Measurements from ENCODE around the gene TRIP12. TPM values are rescaled to one million over a fixed set of nuclear protein-coding genes. Genes with fewer than 3 reads are reported as not detected.
A peak's percentile ranks its signal among the peaks of the same experiment; 100 is the strongest.

Gene TRIP12
- polyA plus RNA-seq, 2 of the 4 experiments (the other 2 are of a cell fraction), result 103 to 151 TPM

DNA sequence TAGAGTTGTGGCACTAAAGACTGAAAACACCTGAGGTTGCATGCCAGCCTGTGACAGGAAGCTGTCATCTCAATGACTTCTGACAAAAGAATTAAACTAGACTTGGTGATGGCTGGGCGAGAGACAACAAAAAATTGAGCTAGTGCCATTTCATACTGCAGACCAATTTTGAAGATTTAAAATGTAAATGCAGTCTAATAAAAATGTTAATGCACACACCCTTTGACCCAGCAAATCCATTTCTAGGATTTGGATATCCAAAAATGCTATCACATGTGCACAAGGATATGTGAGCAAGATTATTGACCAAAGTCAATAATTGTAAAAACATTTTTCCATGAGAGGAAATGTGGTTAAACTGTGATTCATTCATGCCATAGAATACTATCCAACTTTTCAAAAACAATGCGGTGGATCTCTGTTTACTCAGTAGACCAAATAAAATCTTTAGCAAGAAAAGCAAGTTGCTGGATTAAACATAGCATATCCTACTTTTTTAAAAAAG lies 6.1 kb upstream of the TRIP12 start:
- Histone ChIP-seq H3K27ac (no peak overlapping the region), H3K9me3 (no peaks in the 10 kb centered on the region), H3K4me3 (no peak overlapping the region), H3K4me2 (peak overlapping the region; percentile 57), H3K4me1 (peaks cover 28% of the 10 kb centered on the region)
- TF ChIP-seq JUNB (IDR thresholded peaks at IDR 0.05) (no peak), RCOR1 (IDR thresholded peaks at IDR 0.05; ENCODE audit: low read depth, low read length) (no peak), NFE2L2 (conservative IDR thresholded peaks at IDR 0.05; ENCODE audit: low read length) (no peak), MYC (IDR thresholded peaks at IDR 0.05; ENCODE audit: borderline replicate concordance, low read length) (no peak), HOXB13 (CRISPR knock-in tag; IDR thresholded peaks at IDR 0.05; ENCODE audit: low read depth) (no peak), CTCF (IDR thresholded peaks at IDR 0.05) (no peak), HOXB5 (CRISPR knock-in tag; IDR thresholded peaks at IDR 0.05) (no peak), HEYL (CRISPR knock-in tag; IDR thresholded peaks at IDR 0.05) (no peak), HDAC2 (IDR thresholded peaks at IDR 0.05) (no peak)
- TF ChIP-seq, protein P1, sequence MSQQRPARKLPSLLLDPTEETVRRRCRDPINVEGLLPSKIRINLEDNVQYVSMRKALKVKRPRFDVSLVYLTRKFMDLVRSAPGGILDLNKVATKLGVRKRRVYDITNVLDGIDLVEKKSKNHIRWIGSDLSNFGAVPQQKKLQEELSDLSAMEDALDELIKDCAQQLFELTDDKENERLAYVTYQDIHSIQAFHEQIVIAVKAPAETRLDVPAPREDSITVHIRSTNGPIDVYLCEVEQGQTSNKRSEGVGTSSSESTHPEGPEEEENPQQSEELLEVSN (IDR thresholded peaks at IDR 0.05; ENCODE audit: borderline replicate concordance, low read depth), result no peak
- TF ChIP-seq, protein P2, sequence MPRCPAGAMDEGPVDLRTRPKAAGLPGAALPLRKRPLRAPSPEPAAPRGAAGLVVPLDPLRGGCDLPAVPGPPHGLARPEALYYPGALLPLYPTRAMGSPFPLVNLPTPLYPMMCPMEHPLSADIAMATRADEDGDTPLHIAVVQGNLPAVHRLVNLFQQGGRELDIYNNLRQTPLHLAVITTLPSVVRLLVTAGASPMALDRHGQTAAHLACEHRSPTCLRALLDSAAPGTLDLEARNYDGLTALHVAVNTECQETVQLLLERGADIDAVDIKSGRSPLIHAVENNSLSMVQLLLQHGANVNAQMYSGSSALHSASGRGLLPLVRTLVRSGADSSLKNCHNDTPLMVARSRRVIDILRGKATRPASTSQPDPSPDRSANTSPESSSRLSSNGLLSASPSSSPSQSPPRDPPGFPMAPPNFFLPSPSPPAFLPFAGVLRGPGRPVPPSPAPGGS (IDR thresholded peaks at IDR 0.05), result no peak
- CTCF ChIA-PET, result interaction anchor here (1.1 kb wide), 1 partner anchor 81 kb away, joined by 3 read pairs; no protein-coding TSS in a partner anchor
- no peak for FAIRE-seq
- WGBS (ENCODE audit: missing lambda C conversion rate), result 25% methylated on average over 2 of the region's 2 CpGs
- no peak for DNase-seq (ENCODE audit: low read depth in 1 of 2, low spot score in 1 of 2)
- peak in 1 of 2 experiments; percentile 39; a peak in 1 of 6 replicates for ATAC-seq
- POLR2A ChIA-PET, result interaction anchor here (0.7 kb wide), 1 partner anchor 15 kb away, joined by 4 read pairs; no protein-coding TSS in a partner anchor

GRCh38 chr2:229925201-229925600 lies 3.4 kb upstream of the TRIP12 start:
- POLR2A ChIA-PET, result no interaction called here
- no peak overlapping the region for H3K4me3 ChIP-seq
- TF ChIP-seq ESRRA (IDR thresholded peaks at IDR 0.05; ENCODE audit: borderline replicate concordance, low read length), result no peak
- TF ChIP-seq NR3C1 (IDR thresholded peaks at IDR 0.05), result no peak
- no peak for TF ChIP-seq EP300 (IDR thresholded peaks at IDR 0.05)
- TF ChIP-seq GATA3 (IDR thresholded peaks at IDR 0.05; ENCODE audit: borderline replicate concordance), result no peak
- TF ChIP-seq, protein P3, sequence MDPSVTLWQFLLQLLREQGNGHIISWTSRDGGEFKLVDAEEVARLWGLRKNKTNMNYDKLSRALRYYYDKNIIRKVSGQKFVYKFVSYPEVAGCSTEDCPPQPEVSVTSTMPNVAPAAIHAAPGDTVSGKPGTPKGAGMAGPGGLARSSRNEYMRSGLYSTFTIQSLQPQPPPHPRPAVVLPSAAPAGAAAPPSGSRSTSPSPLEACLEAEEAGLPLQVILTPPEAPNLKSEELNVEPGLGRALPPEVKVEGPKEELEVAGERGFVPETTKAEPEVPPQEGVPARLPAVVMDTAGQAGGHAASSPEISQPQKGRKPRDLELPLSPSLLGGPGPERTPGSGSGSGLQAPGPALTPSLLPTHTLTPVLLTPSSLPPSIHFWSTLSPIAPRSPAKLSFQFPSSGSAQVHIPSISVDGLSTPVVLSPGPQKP (IDR thresholded peaks at IDR 0.05; ENCODE audit: low read depth, low read length), result no peak
- no peak for TF ChIP-seq FOSL2 (IDR thresholded peaks at IDR 0.05)
- TF ChIP-seq FOSL2 (CRISPR knock-in tag; IDR thresholded peaks at IDR 0.05), result no peak
- no peak for TF ChIP-seq HOXA7 (CRISPR knock-in tag; IDR thresholded peaks at IDR 0.05)
- TF ChIP-seq FOSB (CRISPR knock-in tag; IDR thresholded peaks at IDR 0.05), result no peak
- TF ChIP-seq CTCF (IDR thresholded peaks at IDR 0.05), result no peak
- TF ChIP-seq, protein P4, sequence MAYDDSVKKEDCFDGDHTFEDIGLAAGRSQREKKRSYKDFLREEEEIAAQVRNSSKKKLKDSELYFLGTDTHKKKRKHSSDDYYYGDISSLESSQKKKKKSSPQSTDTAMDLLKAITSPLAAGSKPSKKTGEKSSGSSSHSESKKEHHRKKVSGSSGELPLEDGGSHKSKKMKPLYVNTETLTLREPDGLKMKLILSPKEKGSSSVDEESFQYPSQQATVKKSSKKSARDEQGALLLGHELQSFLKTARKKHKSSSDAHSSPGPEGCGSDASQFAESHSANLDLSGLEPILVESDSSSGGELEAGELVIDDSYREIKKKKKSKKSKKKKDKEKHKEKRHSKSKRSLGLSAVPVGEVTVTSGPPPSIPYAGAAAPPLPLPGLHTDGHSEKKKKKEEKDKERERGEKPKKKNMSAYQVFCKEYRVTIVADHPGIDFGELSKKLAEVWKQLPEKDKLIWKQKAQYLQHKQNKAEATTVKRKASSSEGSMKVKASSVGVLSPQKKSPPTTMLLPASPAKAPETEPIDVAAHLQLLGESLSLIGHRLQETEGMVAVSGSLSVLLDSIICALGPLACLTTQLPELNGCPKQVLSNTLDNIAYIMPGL (CRISPR knock-in tag; IDR thresholded peaks at IDR 0.05; ENCODE audit: borderline replicate concordance), result no peak
- TF ChIP-seq TFCP2L1 (CRISPR knock-in tag; IDR thresholded peaks at IDR 0.05), result no peak
- no peak for TF ChIP-seq CBX2 (IDR thresholded peaks at IDR 0.05; ENCODE audit: borderline replicate concordance, low read depth)
- TF ChIP-seq, protein P5, sequence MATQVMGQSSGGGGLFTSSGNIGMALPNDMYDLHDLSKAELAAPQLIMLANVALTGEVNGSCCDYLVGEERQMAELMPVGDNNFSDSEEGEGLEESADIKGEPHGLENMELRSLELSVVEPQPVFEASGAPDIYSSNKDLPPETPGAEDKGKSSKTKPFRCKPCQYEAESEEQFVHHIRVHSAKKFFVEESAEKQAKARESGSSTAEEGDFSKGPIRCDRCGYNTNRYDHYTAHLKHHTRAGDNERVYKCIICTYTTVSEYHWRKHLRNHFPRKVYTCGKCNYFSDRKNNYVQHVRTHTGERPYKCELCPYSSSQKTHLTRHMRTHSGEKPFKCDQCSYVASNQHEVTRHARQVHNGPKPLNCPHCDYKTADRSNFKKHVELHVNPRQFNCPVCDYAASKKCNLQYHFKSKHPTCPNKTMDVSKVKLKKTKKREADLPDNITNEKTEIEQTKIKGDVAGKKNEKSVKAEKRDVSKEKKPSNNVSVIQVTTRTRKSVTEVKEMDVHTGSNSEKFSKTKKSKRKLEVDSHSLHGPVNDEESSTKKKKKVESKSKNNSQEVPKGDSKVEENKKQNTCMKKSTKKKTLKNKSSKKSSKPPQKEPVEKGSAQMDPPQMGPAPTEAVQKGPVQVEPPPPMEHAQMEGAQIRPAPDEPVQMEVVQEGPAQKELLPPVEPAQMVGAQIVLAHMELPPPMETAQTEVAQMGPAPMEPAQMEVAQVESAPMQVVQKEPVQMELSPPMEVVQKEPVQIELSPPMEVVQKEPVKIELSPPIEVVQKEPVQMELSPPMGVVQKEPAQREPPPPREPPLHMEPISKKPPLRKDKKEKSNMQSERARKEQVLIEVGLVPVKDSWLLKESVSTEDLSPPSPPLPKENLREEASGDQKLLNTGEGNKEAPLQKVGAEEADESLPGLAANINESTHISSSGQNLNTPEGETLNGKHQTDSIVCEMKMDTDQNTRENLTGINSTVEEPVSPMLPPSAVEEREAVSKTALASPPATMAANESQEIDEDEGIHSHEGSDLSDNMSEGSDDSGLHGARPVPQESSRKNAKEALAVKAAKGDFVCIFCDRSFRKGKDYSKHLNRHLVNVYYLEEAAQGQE (IDR thresholded peaks at IDR 0.05), result no peak
- no peak for TF ChIP-seq RFX5 (IDR thresholded peaks at IDR 0.05)
- TF ChIP-seq MYC (IDR thresholded peaks at IDR 0.05; ENCODE audit: borderline replicate concordance, low read length), result no peak
- TF ChIP-seq HDAC2 (IDR thresholded peaks at IDR 0.05), result no peak

More at GRCh38 chr2:229925201-229925600, 3.4 kb upstream of the TRIP12 start:
- DNase-seq (ENCODE audit: low read depth in 1 of 2, low spot score in 1 of 2) (no peak), FAIRE-seq (no peak), ATAC-seq (no peak)
- Histone ChIP-seq H3K9me3 (no peaks in the 10 kb centered on the region), H3K27ac (no peak overlapping the region), H3K4me2 (no peak overlapping the region), H3K4me1 (peaks cover 28% of the 10 kb centered on the region)
- CTCF ChIA-PET, result interaction anchor here (0.7 kb wide), 1 partner anchor 36 kb away, joined by 3 read pairs; no protein-coding TSS in a partner anchor
